ENCODE measurements around the gene DYRK4. TPM values are rescaled to one million over a fixed set of nuclear protein-coding genes. Genes with fewer than 3 reads are reported as not detected.

The DYRK4 gene
- total and polyA plus RNA-seq, 2 of the 13 experiments (the other 11 are each of a cell fraction or from before 2014, with no cell fraction given): 29.4 to 40.2 TPM

GRCh38 chr12:4604684-4605193, 42.7 kb downstream of the DYRK4 start (continued):
- TF ChIP-seq ZMAT3 (CRISPR knock-in tag; conservative IDR thresholded peaks at IDR 0.05) (0 out of 2 replicates have a peak, but pooled peaks have one; percentile 24), JUNB (CRISPR knock-in tag; IDR thresholded peaks at IDR 0.05; ENCODE audit: borderline replicate concordance) (no peak), RERE (CRISPR knock-in tag; IDR thresholded peaks at IDR 0.05; ENCODE audit: low read depth) (no peak), TGIF2 (CRISPR knock-in tag; IDR thresholded peaks at IDR 0.05) (no peak), AFF4 (CRISPR knock-in tag; IDR thresholded peaks at IDR 0.05) (no peak), RCOR2 (CRISPR knock-in tag; IDR thresholded peaks at IDR 0.05) (no peak), DZIP1 (CRISPR knock-in tag; IDR thresholded peaks at IDR 0.05) (no peak), HMGA1 (CRISPR knock-in tag; conservative IDR thresholded peaks at IDR 0.05) (no peak), ZBTB49 (CRISPR knock-in tag; IDR thresholded peaks at IDR 0.05; ENCODE audit: borderline replicate concordance) (no peak), MIXL1 (CRISPR knock-in tag; IDR thresholded peaks at IDR 0.05) (0 out of 2 replicates have a peak, but pooled peaks have one; percentile 39), ZNF20 (CRISPR knock-in tag; IDR thresholded peaks at IDR 0.05) (no peak)
- TF ChIP-seq, protein P1, sequence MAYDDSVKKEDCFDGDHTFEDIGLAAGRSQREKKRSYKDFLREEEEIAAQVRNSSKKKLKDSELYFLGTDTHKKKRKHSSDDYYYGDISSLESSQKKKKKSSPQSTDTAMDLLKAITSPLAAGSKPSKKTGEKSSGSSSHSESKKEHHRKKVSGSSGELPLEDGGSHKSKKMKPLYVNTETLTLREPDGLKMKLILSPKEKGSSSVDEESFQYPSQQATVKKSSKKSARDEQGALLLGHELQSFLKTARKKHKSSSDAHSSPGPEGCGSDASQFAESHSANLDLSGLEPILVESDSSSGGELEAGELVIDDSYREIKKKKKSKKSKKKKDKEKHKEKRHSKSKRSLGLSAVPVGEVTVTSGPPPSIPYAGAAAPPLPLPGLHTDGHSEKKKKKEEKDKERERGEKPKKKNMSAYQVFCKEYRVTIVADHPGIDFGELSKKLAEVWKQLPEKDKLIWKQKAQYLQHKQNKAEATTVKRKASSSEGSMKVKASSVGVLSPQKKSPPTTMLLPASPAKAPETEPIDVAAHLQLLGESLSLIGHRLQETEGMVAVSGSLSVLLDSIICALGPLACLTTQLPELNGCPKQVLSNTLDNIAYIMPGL (CRISPR knock-in tag; IDR thresholded peaks at IDR 0.05; ENCODE audit: borderline replicate concordance in 1 of 2, low read depth in 1 of 2): peak; percentile 89 to 94
